Cardiac muscle cell (in vitro differentiated cells and primary cell): ENCODE results near the gene MYL5. TPM values are rescaled to one million over a fixed set of nuclear protein-coding genes. Genes with fewer than 3 reads are reported as not detected.

Experiments used
- DNase-seq, 2 donors: peaks; one replicate each; pipeline versions ENCODE4 v3.0.0 to v3.0.0-alpha.2; 2010 to 2017; ENCODE audit warnings: low read depth in 1 of 2, low spot score in 1 of 2
- H3K27ac ChIP-seq: fragments of 200-600 bp; sonication (generic); 2 replicates; pipeline ENCODE4 v1.5.1; 2016
- H3K27me3 ChIP-seq: fragments of 200-600 bp; sonication (generic); 2 replicates; pipeline ENCODE4 v1.6.0; 2016; ENCODE audit warnings: control low read depth
- H3K36me3 ChIP-seq: fragments of 200-600 bp; sonication (generic); 2 replicates; pipeline ENCODE4 v1.5.1; 2016; ENCODE audit warnings: control low read depth
- H3K4me1 ChIP-seq: fragments of 200-600 bp; sonication (generic); 2 replicates; pipeline ENCODE4 v1.8.1; 2017; ENCODE audit warnings: low read depth, mild to moderate bottlenecking, mixed run types
- H3K4me3 ChIP-seq: fragments of 200-600 bp; sonication (generic); 2 replicates; pipeline ENCODE4 v1.5.1; 2016; ENCODE audit warnings: mild to moderate bottlenecking
- H3K9me3 ChIP-seq: fragments of 200-600 bp; sonication (generic); 2 replicates; pipeline ENCODE4 v1.5.1; 2017; ENCODE audit warnings: low read depth, mild to moderate bottlenecking, control low read depth
- CTCF ChIP-seq: IDR thresholded peaks from 2 replicates; pipeline ENCODE4 v1.5.1; 2012; ENCODE audit warnings: low read depth, mild to moderate bottlenecking, low read length
- polyA plus RNA-seq: library from polyadenylated mRNA; unstranded; fragments of >200 nt; fragmentation: Nextera tagmentation; extraction: Ambion mirVana; gene quantifications from 2 replicates; pipeline ENCODE4 v1.2.1, GENCODE V29; 2016
- total RNA-seq: library from RNA; depleted of rRNA; stranded (reverse); fragments of >200 nt; gene quantifications from 2 replicates; pipeline ENCODE4 v1.2.3, GENCODE V29; 2016

Gene MYL5
- total and polyA plus RNA-seq, 2 experiments from 2014 or later, result 33.8 to 40.5 TPM

- Histone ChIP-seq H3K4me1 (peaks cover 17% of the 10 kb centered on the region), H3K27ac (no peak overlapping the region), H3K27me3 (no peaks in the 10 kb centered on the region), H3K9me3 (no peaks in the 10 kb centered on the region), H3K4me3 (no peak overlapping the region), H3K36me3 (no peaks in the 10 kb centered on the region)
- no peak for TF ChIP-seq CTCF
- no peak for DNase-seq
Observed at GRCh38 chr4:650461-650860, 23.9 kb upstream of the MYL5 start.

GRCh38 chr4:650951-651883, 23.1 kb upstream of the MYL5 start:
- no peak overlapping the region for H3K27ac ChIP-seq
- H3K36me3 ChIP-seq, result no peaks in the 10 kb centered on the region
- H3K4me1 ChIP-seq, result peaks cover 17% of the 10 kb centered on the region
- no peaks in the 10 kb centered on the region for H3K27me3 ChIP-seq
- no peak overlapping the region for H3K4me3 ChIP-seq
- no peak for DNase-seq
- TF ChIP-seq CTCF, result no peak
- H3K9me3 ChIP-seq, result no peaks in the 10 kb centered on the region

- H3K9me3 ChIP-seq, result no peaks in the 10 kb centered on the region
- H3K4me3 ChIP-seq, result no peak overlapping the region
- no peaks in the 10 kb centered on the region for H3K27me3 ChIP-seq
- H3K4me1 ChIP-seq, result peaks cover 17% of the 10 kb centered on the region
- no peak overlapping the region for H3K27ac ChIP-seq
- no peak for DNase-seq
- H3K36me3 ChIP-seq, result no peaks in the 10 kb centered on the region
- no peak for TF ChIP-seq CTCF
Observed at GRCh38 chr4:651884-652642, 22.3 kb upstream of the MYL5 start.

GRCh38 chr4:653080-653821, 21.1 kb upstream of the MYL5 start:
- no peak for DNase-seq
- peaks cover 14% of the 10 kb centered on the region for H3K4me1 ChIP-seq
- no peak overlapping the region for H3K27ac ChIP-seq

More at GRCh38 chr4:653080-653821, 21.1 kb upstream of the MYL5 start:
- no peak overlapping the region for H3K4me3 ChIP-seq
- H3K27me3 ChIP-seq, result no peaks in the 10 kb centered on the region
- no peak for TF ChIP-seq CTCF
- no peaks in the 10 kb centered on the region for H3K36me3 ChIP-seq
- no peaks in the 10 kb centered on the region for H3K9me3 ChIP-seq
